OCI-LY3 (cell line): ENCODE results near the gene CEP78.

Experiments
- H2AFZ ChIP-seq: fragments of 200-600, 300-600 bp; shearing (Covaris generic); 2 replicates; pipeline ENCODE4 v1.6.0; 2014; ENCODE audit warnings: antibody characterized with exemption, low read depth, low read length
- H3K27ac ChIP-seq: fragments of 200-600, 300-600 bp; sonication (generic); 2 replicates; pipeline ENCODE4 v1.5.1; 2014; ENCODE audit warnings: mild to moderate bottlenecking, low read length, moderate library complexity, mixed read lengths
- H3K27me3 ChIP-seq: fragments of 200-600, 300-600 bp; sonication (generic); 2 replicates; pipeline ENCODE4 v1.6.1; 2014; ENCODE audit warnings: low read depth, low read length, mixed read lengths
- H3K36me3 ChIP-seq: fragments of 200-600, 300-600 bp; sonication (generic); replicated peaks from 2 replicates; pipeline ENCODE3; 2014; ENCODE audit warnings: low read depth, low read length, mixed read lengths
- H3K4me1 ChIP-seq: fragments of 300-600, 200-600 bp; sonication (generic); 2 replicates; pipeline ENCODE4 v1.6.1; 2014; ENCODE audit warnings: low read length, mixed read lengths
- H3K4me2 ChIP-seq: fragments of 200-600, 300-600 bp; sonication (generic); 2 replicates; pipeline ENCODE4 v1.6.1; 2014; ENCODE audit warnings: low read length, mixed read lengths
- H3K4me3 ChIP-seq: fragments of 300-600, 200-600 bp; sonication (generic); 2 replicates; pipeline ENCODE4 v1.5.1; 2014; ENCODE audit warnings: antibody characterized with exemption, mild to moderate bottlenecking, low read length, moderate library complexity
- H3K79me2 ChIP-seq: fragments of 300-600, 200-600 bp; shearing (Covaris generic); 2 replicates; pipeline ENCODE4 v1.6.1; 2014; ENCODE audit warnings: mild to moderate bottlenecking, low read length, mixed read lengths
- H3K9ac ChIP-seq: fragments of 300-600, 200-600 bp; shearing (Covaris generic); 2 replicates; pipeline ENCODE4 v1.6.0; 2014; ENCODE audit warnings: mild to moderate bottlenecking, low read length, moderate library complexity
- H3K9me3 ChIP-seq: fragments of 200-600, 300-600 bp; shearing (Covaris generic); 2 replicates; pipeline ENCODE4 v1.6.1; 2014; ENCODE audit warnings: low read length, mixed read lengths; ENCODE audit not compliant: insufficient read depth
- H4K20me1 ChIP-seq: fragments of 200-600, 300-600 bp; sonication (generic); 2 replicates; pipeline ENCODE4 v1.6.1; 2016; ENCODE audit warnings: low read length, mixed read lengths; ENCODE audit not compliant: insufficient read depth
- EZH2phosphoT487 ChIP-seq: fragments of 200-600 bp; shearing (Covaris generic); IDR thresholded peaks from 2 replicates; pipeline ENCODE4 v1.6.1; 2018; ENCODE audit warnings: antibody characterized with exemption, mixed run types, low read depth
- TF ChIP-seq, protein P1 (sequence below): fragments of 200-600, 300-600 bp; sonication (generic); IDR thresholded peaks from 2 replicates; pipeline ENCODE4 v1.5.1; 2014; ENCODE audit warnings: antibody characterized with exemption, low read length, low read depth

CEP78 gene

DNA sequence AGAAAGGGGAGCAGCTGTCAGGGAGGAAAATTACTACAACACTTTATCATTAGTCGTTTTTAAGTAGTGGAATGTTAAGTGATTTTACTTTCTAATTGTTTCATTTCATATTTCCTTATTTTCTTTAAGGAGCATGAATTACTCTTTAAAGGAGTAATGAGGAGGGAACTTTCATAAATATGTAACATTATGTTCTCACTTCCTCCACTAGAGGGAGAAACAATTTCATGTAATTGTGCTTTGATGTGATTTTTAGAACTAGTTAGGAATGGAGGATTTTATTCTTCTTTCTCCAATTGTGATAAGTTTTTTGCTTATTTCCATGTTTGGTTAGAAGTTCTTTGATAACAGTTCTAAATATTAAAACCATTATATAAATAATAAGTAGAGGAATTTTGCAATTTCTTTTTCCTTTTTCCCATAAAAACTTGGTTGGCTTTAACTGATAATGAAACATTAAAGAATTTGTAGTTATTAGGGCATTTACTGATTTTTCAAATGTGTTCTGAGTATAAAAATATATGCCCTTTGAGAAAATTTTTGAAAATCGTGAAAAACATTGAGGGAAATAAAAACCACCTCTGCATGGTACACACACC lies 25.6 kb downstream of the CEP78 start:
- Histone ChIP-seq H3K27me3 (no peaks in the 10 kb centered on the region), H3K36me3 (peaks cover 17% of the 10 kb centered on the region)

DNA sequence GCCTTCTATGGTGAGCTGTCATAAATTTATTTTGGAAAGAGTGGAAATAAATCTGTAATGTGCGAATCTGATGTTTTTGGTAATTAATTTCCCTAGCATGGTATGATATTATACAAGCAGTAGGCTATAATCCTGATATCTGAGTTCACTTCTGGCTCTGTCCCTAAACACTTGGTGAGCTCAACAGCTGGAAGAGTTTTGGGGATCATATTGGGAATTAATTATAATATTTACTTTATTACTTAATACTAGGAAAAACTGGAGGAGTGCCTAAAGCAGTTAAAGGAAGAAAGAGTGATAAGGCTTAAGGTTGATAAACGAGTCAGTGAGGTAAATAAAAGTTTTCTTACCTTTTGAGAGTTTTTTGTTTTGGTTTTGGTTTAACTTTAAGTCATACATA lies 26.8 kb downstream of the CEP78 start:
- no peak overlapping the region for H2AFZ ChIP-seq
- no peak overlapping the region for H3K4me2 ChIP-seq
- H4K20me1 ChIP-seq = no peaks in the 10 kb centered on the region
- no peaks in the 10 kb centered on the region for H3K9me3 ChIP-seq
- no peak overlapping the region for H3K4me3 ChIP-seq
- no peaks in the 10 kb centered on the region for H3K4me1 ChIP-seq
- H3K79me2 ChIP-seq = no peaks in the 10 kb centered on the region
- no peak overlapping the region for H3K9ac ChIP-seq
- no peaks in the 10 kb centered on the region for H3K27me3 ChIP-seq
- peaks cover 25% of the 10 kb centered on the region for H3K36me3 ChIP-seq
- no peak for TF ChIP-seq EZH2phosphoT487
- TF ChIP-seq, protein P1, sequence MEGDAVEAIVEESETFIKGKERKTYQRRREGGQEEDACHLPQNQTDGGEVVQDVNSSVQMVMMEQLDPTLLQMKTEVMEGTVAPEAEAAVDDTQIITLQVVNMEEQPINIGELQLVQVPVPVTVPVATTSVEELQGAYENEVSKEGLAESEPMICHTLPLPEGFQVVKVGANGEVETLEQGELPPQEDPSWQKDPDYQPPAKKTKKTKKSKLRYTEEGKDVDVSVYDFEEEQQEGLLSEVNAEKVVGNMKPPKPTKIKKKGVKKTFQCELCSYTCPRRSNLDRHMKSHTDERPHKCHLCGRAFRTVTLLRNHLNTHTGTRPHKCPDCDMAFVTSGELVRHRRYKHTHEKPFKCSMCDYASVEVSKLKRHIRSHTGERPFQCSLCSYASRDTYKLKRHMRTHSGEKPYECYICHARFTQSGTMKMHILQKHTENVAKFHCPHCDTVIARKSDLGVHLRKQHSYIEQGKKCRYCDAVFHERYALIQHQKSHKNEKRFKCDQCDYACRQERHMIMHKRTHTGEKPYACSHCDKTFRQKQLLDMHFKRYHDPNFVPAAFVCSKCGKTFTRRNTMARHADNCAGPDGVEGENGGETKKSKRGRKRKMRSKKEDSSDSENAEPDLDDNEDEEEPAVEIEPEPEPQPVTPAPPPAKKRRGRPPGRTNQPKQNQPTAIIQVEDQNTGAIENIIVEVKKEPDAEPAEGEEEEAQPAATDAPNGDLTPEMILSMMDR = no peak
- H3K27ac ChIP-seq = no peak overlapping the region

More for the DNA sequence above, 25.6 kb downstream of the CEP78 start:
- no peak overlapping the region for H3K9ac ChIP-seq
- no peak overlapping the region for H2AFZ ChIP-seq
- no peak overlapping the region for H3K27ac ChIP-seq
- H3K4me3 ChIP-seq = no peak overlapping the region
- H4K20me1 ChIP-seq = no peaks in the 10 kb centered on the region
- no peak overlapping the region for H3K4me2 ChIP-seq
- no peaks in the 10 kb centered on the region for H3K79me2 ChIP-seq
- TF ChIP-seq EZH2phosphoT487 = no peak
- TF ChIP-seq, protein P1 = peak; percentile 62
- H3K9me3 ChIP-seq = no peaks in the 10 kb centered on the region
- H3K4me1 ChIP-seq = no peaks in the 10 kb centered on the region

GRCh38 chr9:78267889-78268288 lies 32.0 kb downstream of the CEP78 start:
- H3K36me3 ChIP-seq = peaks cover 43% of the 10 kb centered on the region
- H2AFZ ChIP-seq = no peak overlapping the region

GRCh38 chr9:78269784-78270183 lies 33.9 kb downstream of the CEP78 start:
- Histone ChIP-seq H3K4me3 (no peak overlapping the region), H3K4me2 (no peak overlapping the region), H3K36me3 (peaks cover 41% of the 10 kb centered on the region), H3K27me3 (no peaks in the 10 kb centered on the region), H3K4me1 (no peaks in the 10 kb centered on the region), H2AFZ (no peak overlapping the region), H4K20me1 (no peaks in the 10 kb centered on the region), H3K79me2 (no peaks in the 10 kb centered on the region), H3K27ac (no peak overlapping the region), H3K9me3 (no peaks in the 10 kb centered on the region), H3K9ac (no peak overlapping the region)
- TF ChIP-seq, protein P1 = no peak
- no peak for TF ChIP-seq EZH2phosphoT487

More at GRCh38 chr9:78267889-78268288, 32.0 kb downstream of the CEP78 start:
- Histone ChIP-seq H4K20me1 (no peaks in the 10 kb centered on the region), H3K4me2 (no peak overlapping the region), H3K27me3 (no peaks in the 10 kb centered on the region), H3K9me3 (no peaks in the 10 kb centered on the region), H3K9ac (no peak overlapping the region), H3K4me1 (no peaks in the 10 kb centered on the region), H3K79me2 (no peaks in the 10 kb centered on the region), H3K27ac (no peak overlapping the region), H3K4me3 (no peak overlapping the region)
- TF ChIP-seq, protein P1 = no peak
- no peak for TF ChIP-seq EZH2phosphoT487
